Erythroblast (primary cell): ENCODE measurements around the gene PPM1E.

Source experiments
- GATA1 ChIP-seq: IDR thresholded peaks from 2 replicates; pipeline ENCODE4 v1.6.1; 2011; ENCODE audit warnings: low read depth, mild to moderate bottlenecking, control low read depth, low read length, moderate library complexity
- POLR2A ChIP-seq: IDR thresholded peaks from 2 replicates; pipeline ENCODE4 v1.6.1; 2011; ENCODE audit warnings: mild to moderate bottlenecking, low read length

DNA sequence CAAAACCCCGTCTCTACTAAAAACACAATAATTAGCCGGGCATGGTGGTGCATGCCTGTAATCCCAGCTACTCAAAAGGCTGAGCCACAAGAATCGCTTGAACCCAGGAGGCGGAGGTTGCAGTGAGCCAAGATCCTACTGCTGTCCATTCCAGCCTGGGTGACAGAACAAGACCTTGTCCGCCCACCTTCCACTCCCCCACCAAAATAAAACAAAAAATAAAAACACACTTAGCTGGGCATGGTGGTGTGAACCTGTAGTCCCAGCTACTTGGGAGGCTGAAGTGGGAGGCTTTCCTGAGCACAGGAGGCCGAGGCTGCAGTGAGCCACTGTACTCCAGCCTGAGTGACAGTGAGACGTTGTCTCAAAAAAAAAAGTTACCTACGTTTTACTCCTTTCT is 3.2 kb downstream of the PPM1E start:
- TF ChIP-seq POLR2A (no peak), GATA1 (no peak)
